HG02981 (cell line): Measurements from ENCODE around the gene JADE3.
A peak's percentile ranks its signal among the peaks of the same experiment; 100 is the strongest.

ENCODE experiments used
- ATAC-seq: cut with Tn5 transposase; IDR thresholded peaks from one replicate; pipeline ENCODE4 v1.9.1; 2021; ENCODE audit warnings: mild to moderate bottlenecking, moderate library complexity; ENCODE audit not compliant: unreplicated experiment

JADE3 gene

DNA sequence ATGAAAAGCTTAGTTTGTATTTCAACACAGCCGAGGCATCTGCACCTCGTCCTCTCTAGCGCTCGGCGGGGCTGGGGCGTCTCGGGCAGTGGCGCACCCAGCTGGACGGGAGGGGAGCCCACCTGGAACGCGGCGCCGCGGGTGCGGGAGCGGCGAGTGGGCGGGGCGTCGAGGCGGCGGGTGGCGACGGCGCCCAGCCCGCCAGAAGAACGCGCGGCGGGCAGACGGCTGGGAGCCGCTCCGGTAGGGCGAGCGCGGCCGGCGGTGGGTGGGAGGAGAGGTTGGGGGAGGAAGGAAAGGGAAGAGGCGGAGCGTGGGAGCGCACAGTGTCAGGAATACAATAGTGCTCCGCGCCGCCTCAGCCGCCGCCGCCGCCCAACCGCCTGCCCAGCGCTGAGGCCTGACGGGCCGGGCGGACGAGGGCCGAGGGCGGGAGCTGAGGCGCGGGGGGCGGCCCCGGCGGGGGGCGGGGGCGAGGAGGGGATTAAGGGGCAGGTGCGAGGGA is at the start of gene JADE3:
TSS of gene JADE3 (plus strand) at position 324 of the 505 bp plus-strand sequence. CDS start 72,474 bp downstream, outside the sequence.
- peak; percentile 42 for ATAC-seq

DNA sequence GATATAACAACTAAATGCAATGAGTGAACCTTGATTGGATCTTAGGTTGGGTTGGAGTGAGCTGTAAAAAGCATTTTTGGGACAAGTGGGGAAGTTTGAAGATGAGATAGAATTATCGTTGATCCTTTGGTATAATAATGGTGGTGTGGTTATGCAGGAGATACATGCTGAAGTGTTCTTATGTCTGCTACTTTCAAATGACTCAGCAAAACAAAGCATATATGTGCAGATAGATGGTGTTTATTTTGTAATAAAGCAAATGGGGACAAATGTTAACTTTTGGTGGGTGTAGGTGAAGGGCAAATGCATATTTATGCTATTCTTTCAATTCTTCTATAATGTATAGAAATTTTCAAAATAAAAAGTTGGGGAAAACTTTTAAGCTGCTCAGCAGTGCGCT is 49.1 kb upstream of the JADE3 start:
- no peak for ATAC-seq

- no peak for ATAC-seq
Measured at GRCh38 chrX:46864606-46865005, 47.6 kb upstream of the JADE3 start.

DNA sequence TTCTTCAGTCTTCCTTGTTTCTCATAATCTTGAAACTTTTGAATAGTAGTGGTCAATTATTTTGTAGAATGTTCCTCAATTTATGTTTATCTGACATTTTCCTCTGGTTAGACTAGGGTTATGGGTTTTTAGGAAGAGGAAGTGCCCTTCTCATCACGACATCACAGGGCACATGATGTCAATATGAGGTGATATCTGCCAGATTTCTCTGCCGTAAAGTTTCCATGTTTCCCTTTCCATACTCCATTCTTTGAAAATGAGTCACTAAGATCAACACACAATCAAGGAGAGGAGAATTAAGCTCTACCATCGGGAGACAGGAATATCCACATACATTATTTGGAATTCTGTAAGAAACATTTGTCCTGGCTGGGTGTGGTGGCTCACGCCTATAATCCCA is 46.9 kb upstream of the JADE3 start:
- no peak for ATAC-seq

- ATAC-seq, result no peak
Measured at GRCh38 chrX:46866726-46867125, 45.5 kb upstream of the JADE3 start.

DNA sequence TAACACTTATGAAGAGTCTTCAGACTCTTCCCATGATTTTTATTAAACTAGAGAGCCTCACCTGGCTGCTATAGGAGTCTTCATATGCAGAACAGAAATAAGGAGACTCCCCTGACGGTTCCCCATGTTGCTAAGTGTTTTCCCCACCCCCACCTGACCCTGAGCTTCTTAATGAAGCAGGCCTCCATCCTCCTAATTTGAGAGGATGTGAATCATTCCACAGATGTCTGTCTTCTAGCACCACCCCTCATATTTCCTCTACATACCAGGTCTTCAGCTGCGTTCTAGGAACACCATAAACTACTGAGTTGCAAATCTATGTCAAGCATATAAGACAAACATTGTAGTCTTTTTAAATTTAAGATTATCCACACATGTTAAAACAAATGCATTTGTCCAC is 38.5 kb upstream of the JADE3 start:
- ATAC-seq, result no peak

- no peak for ATAC-seq
Measured at GRCh38 chrX:46876901-46877300, 35.3 kb upstream of the JADE3 start.

GRCh38 chrX:46882266-46882665 is 30.0 kb upstream of the JADE3 start:
- no peak for ATAC-seq

DNA sequence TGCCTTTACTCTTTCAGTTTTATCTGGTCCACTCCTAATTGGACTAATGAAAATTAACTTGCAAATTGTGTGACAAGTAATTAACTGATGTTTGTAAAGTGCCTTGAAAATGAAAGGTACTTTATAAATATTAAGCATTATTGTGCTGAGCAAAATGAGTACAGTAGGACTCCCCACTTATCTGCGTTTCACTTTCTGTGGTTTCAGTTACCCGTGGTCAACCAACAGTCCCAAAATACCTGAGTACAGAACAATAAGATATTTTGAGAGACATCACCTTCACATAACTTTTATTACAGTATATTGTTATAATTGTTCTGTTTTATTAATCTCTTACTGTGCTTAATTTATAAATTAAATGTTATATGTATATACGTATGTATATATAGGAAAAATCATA is 27.4 kb upstream of the JADE3 start:
- no peak for ATAC-seq

DNA sequence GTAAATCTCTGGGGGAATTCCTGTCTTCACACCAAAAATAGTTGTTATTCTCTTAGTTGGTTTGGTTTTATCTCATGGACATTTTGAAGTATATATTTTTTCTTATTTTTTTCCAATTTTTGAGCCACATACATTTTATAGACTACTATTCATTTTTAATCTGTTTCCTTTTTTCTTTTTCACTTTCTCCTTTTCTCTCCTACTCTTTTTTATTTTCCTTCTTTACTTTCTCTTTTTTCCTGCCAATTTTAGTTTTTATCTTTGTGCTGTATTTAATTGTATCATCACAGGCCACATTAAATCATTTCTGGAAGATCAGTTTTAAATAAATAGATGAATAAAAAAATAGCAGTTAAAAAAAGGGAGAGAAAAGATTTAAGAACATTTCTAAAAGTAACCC is 14.0 kb upstream of the JADE3 start:
- no peak for ATAC-seq

DNA sequence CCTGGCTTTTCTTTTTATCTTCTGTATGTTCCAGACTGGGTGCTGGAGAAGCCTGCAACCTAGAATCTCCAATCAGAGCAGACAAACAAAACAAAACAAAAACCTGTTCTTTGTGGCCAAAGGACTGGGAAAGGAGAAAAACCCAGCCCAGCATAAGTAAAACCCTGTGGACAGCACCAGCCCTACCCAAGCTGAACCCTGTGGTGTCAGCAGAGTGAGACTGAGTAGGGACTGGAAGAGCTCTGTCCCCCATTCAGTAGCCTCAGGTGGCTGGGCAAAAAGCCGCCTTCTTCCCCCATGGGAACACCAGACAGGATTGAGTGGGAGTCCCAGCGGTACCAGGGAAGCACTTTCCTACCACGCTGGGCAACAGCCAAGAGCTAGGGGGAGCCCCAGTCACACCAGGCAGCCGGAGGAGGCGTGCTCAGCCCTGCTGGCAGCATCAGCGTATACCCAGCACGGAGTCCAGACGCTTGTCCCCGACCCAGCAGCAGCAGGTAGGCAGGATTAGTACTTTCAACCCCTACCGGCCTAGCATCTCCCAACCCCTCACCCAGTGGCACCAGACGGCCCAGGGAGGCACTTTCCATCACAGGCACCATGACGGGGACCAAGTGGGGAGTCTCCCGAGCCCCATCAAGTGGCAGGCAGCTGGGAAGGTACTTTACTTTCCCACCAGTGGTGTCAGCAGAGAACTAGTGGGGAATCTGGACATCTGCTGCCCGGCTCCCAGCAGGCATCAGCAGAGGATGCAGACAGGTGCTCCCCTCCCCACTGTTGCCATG is 8.6 kb upstream of the JADE3 start:
- ATAC-seq, result peak; percentile 85

DNA sequence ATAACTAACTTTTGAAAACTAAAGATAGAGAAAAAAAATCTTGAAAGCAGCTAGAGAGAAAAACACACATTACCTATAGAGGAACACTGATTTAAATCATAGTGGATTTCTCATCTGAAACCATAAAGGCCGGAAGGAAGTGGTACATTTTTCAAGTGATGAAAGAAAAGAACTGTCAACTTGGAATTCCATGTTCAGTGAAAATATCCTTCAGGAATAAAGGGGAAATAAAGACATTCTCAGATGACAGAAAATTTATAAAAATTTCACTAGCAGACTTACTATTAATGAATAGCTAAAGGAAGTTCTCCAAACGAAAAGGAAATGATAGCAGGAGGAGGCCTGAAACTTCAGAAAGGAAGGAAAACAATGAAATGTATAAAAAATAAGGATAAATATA is 7.6 kb upstream of the JADE3 start:
- no peak for ATAC-seq

DNA sequence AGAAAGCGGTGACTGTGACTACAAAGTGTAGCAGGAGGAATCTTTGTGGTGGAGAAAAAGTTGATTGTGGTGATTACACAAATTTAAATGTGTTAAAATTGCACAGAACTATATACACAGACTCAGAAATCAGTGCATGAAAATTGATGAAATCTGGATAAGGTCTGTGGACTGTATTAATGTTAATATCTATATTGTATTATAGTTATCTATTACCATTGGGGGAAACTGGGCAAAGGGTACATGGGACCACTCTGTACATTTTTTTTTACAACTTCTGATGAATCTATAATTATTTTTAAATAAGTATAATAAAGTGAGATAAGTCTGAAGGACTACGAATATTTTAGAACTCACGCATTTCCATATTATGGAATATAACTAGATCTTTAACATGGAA is 1.8 kb upstream of the JADE3 start:
- ATAC-seq, result no peak

DNA sequence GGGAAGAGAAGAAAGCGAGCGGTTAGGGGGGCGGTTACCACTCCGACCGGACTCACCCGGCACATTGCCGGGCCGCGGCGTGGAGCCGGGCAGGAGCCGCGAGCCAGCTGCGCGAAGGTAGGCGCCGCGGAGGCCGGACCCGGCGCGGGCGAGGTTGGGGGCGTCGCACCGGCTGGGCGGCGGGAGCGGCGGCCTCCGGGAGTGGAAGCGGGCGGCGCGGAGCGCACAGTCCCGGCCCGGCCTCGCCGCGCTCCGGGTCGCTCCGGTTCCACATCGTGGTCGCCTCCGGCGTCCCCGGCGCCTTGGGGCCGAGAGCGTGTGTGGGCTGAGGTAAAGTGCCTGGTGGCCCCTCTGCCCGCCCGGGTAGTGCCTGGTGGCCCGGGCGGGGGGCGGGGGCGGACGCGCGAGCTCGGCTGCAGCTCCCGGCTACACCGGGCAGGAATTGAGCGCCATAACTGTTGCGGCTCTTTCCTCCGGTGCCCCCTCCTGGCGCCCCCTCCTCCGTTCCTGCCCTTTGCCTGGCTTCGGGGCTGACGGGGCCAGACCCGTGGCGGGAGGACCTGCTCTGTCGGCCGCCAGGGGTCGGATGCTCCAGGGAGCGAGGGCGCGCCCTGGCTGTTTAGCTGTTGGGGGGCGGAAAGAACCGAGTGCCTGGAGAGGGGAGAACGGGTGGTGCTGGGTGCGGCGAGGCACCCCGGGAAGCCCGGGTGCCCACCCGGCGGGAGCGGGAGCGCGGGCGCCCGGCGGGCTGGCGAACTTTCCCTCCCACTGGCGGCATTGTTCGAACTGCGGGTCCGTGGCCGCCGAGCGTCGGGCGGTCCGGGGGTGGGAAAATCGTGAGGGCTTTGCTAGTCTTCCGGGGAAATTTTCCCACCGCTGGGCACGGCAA is 626 bp downstream of the JADE3 start:
- ATAC-seq, result peak; percentile 53

GRCh38 chrX:46913667-46914066 is 1.4 kb downstream of the JADE3 start:
- no peak for ATAC-seq

- ATAC-seq, result no peak
Measured at GRCh38 chrX:46916273-46916672, 4.1 kb downstream of the JADE3 start.

GRCh38 chrX:46917622-46918021 is 5.4 kb downstream of the JADE3 start:
- no peak for ATAC-seq

- ATAC-seq, result no peak
Measured at GRCh38 chrX:46918434-46918833, 6.2 kb downstream of the JADE3 start.

- ATAC-seq, result no peak
Measured at GRCh38 chrX:46920235-46920634, 8.0 kb downstream of the JADE3 start.

DNA sequence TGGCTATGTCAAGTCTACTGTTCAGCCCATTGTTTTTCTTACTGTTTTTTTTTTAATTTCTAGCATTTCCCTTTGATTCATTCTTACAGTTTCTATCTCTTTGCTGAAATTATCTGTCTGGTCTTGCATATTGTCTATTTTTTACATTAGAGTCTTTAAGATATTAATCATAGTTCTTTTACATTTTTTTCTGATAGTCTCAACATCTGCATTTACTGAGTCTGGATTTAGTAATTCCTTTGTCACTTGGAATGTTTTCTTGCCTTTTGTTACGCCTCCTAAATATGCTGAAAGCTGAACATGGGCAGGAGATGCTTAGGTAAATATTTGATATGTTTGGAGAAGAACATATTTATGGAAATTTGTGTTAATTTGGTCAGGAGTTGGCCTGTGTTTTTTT is 10.4 kb downstream of the JADE3 start:
- ATAC-seq, result no peak

DNA sequence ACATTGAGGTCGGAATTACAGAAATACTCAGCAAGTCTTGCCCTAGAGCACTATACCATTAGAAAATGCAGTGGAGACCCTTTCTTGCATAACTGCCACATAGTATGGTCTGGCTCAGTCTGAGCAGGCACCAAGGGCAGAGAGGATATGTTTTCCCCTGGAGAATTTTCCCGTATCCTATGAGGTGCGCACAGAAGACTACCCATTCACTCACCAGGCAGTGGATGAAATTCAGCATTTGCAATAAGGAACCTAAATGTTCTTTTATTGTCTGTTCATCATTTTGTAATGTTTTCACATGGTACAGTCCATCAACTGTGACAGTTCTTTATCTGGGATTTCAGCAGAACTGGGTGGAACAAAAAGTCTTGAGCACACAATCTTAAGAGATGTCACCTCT is 15.5 kb downstream of the JADE3 start:
- no peak for ATAC-seq
